Colonic mucosa (tissue), 4 donors: Measurements from ENCODE around the gene SEMA3A. TPM values are rescaled to one million over a fixed set of nuclear protein-coding genes. Genes with fewer than 3 reads are reported as not detected.

Experiments used
- DNase-seq: peaks from one replicate; pipeline ENCODE4 v3.0.0-alpha.2; 2020
- H3K27ac ChIP-seq: fragments of 200-600 bp; one replicate; pipeline ENCODE4 v1.8.0; 2021
- H3K27me3 ChIP-seq: fragments of 200-600 bp; one replicate; pipeline ENCODE4 v1.8.0; 2021
- H3K36me3 ChIP-seq: fragments of 200-600 bp; one replicate; pipeline ENCODE4 v1.8.0; 2021
- H3K4me1 ChIP-seq: fragments of 200-600 bp; one replicate; pipeline ENCODE4 v1.8.0; 2021; ENCODE audit warnings: mild to moderate bottlenecking
- H3K4me3 ChIP-seq: fragments of 200-600 bp; one replicate; pipeline ENCODE4 v1.8.0; 2021
- H3K9ac ChIP-seq, 2 donors: one replicate each; pipeline ENCODE4 v1.7.0; 2013; ENCODE audit warnings: control low read depth in 2 of 2, low read depth in 2 of 2, low read length in 2 of 2
- H3K9me3 ChIP-seq: fragments of 200-600 bp; one replicate; pipeline ENCODE4 v1.8.0; 2021
- CTCF ChIP-seq: fragments of 200-600 bp; IDR thresholded peaks from one replicate; pipeline ENCODE4 v1.8.0; 2022; ENCODE audit warnings: antibody characterized with exemption, mild to moderate bottlenecking
- intact Hi-C: fragments of 100-400 bp; cut with DNase I; formaldehyde crosslinking; loops from one replicate; pipeline ENCODE4 v1.14.1; 2022
- total RNA-seq, 2 donors: library from RNA; stranded (reverse); fragmentation: NEBNext Ultra II Directional in 1 of 2; extraction: Animal tissue kit (Norgen Biotek cat#: 25700) in 1 of 2; gene quantifications; one replicate each; pipeline ENCODE4 v1.2.1, GENCODE V29; 2021
- donor health status: healthy.
- donor health status: DM: no; HTN: no; CAD: no.
- donor health status: DM: no; HTN: no; CAD: no.

SEMA3A gene
- total RNA-seq, 2 donors from 2014 or later: 1.7 to 14.2 TPM

GRCh38 chr7:84081973-84082522 is 112.5 kb downstream of the SEMA3A start:
- Histone ChIP-seq H3K36me3 (no peaks in the 10 kb centered on the region), H3K4me3 (no peak overlapping the region), H3K9me3 (no peaks in the 10 kb centered on the region), H3K27ac (no peak overlapping the region), H3K27me3 (no peaks in the 10 kb centered on the region), H3K4me1 (no peaks in the 10 kb centered on the region), H3K9ac (no peak overlapping the region)
- DNase-seq: no peak
- intact Hi-C loops: no loop called here
- TF ChIP-seq CTCF: no peak

GRCh38 chr7:84077336-84077735 is 117.3 kb downstream of the SEMA3A start:
- Histone ChIP-seq H3K9ac (no peak overlapping the region), H3K9me3 (no peaks in the 10 kb centered on the region), H3K4me3 (no peak overlapping the region), H3K36me3 (no peaks in the 10 kb centered on the region), H3K27ac (no peak overlapping the region), H3K27me3 (no peaks in the 10 kb centered on the region), H3K4me1 (no peaks in the 10 kb centered on the region)
- no peak for TF ChIP-seq CTCF
- intact Hi-C loops: no loop called here
- no peak for DNase-seq

GRCh38 chr7:84076219-84076618 is 118.4 kb downstream of the SEMA3A start:
- no peaks in the 10 kb centered on the region for H3K36me3 ChIP-seq
- H3K9ac ChIP-seq: no peak overlapping the region
- no peak for DNase-seq
- H3K27me3 ChIP-seq: no peaks in the 10 kb centered on the region
- no peaks in the 10 kb centered on the region for H3K9me3 ChIP-seq
- TF ChIP-seq CTCF: no peak
- intact Hi-C loops: no loop called here
- H3K4me1 ChIP-seq: no peaks in the 10 kb centered on the region
- no peak overlapping the region for H3K4me3 ChIP-seq
- H3K27ac ChIP-seq: no peak overlapping the region

GRCh38 chr7:84073186-84073875 is 121.3 kb downstream of the SEMA3A start:
- no peak overlapping the region for H3K9ac ChIP-seq
- H3K4me1 ChIP-seq: no peaks in the 10 kb centered on the region
- no peak for TF ChIP-seq CTCF
- no peak overlapping the region for H3K4me3 ChIP-seq
- DNase-seq: no peak
- H3K36me3 ChIP-seq: no peaks in the 10 kb centered on the region
- H3K27me3 ChIP-seq: no peaks in the 10 kb centered on the region
- no peaks in the 10 kb centered on the region for H3K9me3 ChIP-seq
- no peak overlapping the region for H3K27ac ChIP-seq
- intact Hi-C loops: no loop called here

GRCh38 chr7:84070770-84071169 is 123.8 kb downstream of the SEMA3A start:
- no peak overlapping the region for H3K4me3 ChIP-seq
- no peaks in the 10 kb centered on the region for H3K9me3 ChIP-seq
- no peak for TF ChIP-seq CTCF
- H3K27me3 ChIP-seq: no peaks in the 10 kb centered on the region
- H3K4me1 ChIP-seq: no peaks in the 10 kb centered on the region
- intact Hi-C loops: no loop called here
- H3K9ac ChIP-seq: no peak overlapping the region
- DNase-seq: no peak
- H3K36me3 ChIP-seq: no peaks in the 10 kb centered on the region
- no peak overlapping the region for H3K27ac ChIP-seq
